GM23338 (cell line): ENCODE data around the gene RAB40B.

ENCODE experiments used
- CREB1 ChIP-seq: fragments of 250-450 bp; sonication (Bioruptor Pico); IDR thresholded peaks from 2 replicates; pipeline ENCODE4 v1.5.0; 2020; ENCODE audit warnings: low read depth, mild to moderate bottlenecking, moderate library complexity
- ETS1 ChIP-seq: IDR thresholded peaks from 2 replicates; pipeline ENCODE4 v1.6.1; 2016; ENCODE audit warnings: antibody characterized with exemption
- EZH2 ChIP-seq: fragments of 200-600 bp; sonication (generic); IDR thresholded peaks from one replicate; pipeline ENCODE4 v1.8.0; 2017; ENCODE audit warnings: antibody characterized with exemption, mild to moderate bottlenecking, low read depth; ENCODE audit not compliant: unreplicated experiment
- EZH2phosphoT487 ChIP-seq: fragments of 200-600 bp; sonication (generic); IDR thresholded peaks from one replicate; pipeline ENCODE4 v1.8.1; 2018; ENCODE audit warnings: antibody characterized with exemption; ENCODE audit not compliant: unreplicated experiment
- JUNB ChIP-seq: IDR thresholded peaks from one replicate; pipeline ENCODE4 v1.6.1; 2016; ENCODE audit warnings: antibody characterized with exemption; ENCODE audit not compliant: unreplicated experiment
- NANOG ChIP-seq: IDR thresholded peaks from 2 replicates; pipeline ENCODE4 v1.6.1; 2016; ENCODE audit warnings: antibody characterized with exemption, borderline replicate concordance
- POLR2AphosphoS5 ChIP-seq: IDR thresholded peaks from 2 replicates; pipeline ENCODE4 v1.6.1; 2016; ENCODE audit warnings: antibody characterized with exemption, low read depth
- STAT1 ChIP-seq: IDR thresholded peaks from one replicate; pipeline ENCODE4 v1.6.1; 2016; ENCODE audit warnings: antibody characterized with exemption; ENCODE audit not compliant: unreplicated experiment
- TF ChIP-seq, protein P1 (sequence below), 2 experiments: fragments of 200-600 bp in 1 of 2; sonication (generic) in 1 of 2; conservative IDR thresholded peaks; 2 replicates each; pipeline versions ENCODE4 v1.5.1 to v1.6.1; 2016 to 2017; ENCODE audit warnings: antibody characterized with exemption in 2 of 2, low read depth in 2 of 2, mild to moderate bottlenecking in 2 of 2, moderate library complexity in 1 of 2
- TF ChIP-seq, protein P2 (sequence below): IDR thresholded peaks from one replicate; pipeline ENCODE4 v1.6.1; 2018; ENCODE audit warnings: antibody characterized with exemption; ENCODE audit not compliant: unreplicated experiment

- TF ChIP-seq, protein P1, sequence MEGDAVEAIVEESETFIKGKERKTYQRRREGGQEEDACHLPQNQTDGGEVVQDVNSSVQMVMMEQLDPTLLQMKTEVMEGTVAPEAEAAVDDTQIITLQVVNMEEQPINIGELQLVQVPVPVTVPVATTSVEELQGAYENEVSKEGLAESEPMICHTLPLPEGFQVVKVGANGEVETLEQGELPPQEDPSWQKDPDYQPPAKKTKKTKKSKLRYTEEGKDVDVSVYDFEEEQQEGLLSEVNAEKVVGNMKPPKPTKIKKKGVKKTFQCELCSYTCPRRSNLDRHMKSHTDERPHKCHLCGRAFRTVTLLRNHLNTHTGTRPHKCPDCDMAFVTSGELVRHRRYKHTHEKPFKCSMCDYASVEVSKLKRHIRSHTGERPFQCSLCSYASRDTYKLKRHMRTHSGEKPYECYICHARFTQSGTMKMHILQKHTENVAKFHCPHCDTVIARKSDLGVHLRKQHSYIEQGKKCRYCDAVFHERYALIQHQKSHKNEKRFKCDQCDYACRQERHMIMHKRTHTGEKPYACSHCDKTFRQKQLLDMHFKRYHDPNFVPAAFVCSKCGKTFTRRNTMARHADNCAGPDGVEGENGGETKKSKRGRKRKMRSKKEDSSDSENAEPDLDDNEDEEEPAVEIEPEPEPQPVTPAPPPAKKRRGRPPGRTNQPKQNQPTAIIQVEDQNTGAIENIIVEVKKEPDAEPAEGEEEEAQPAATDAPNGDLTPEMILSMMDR (conservative IDR thresholded peaks at IDR 0.05; ENCODE audit: low read depth in 2 of 2), result no peak
- TF ChIP-seq POLR2AphosphoS5 (no peak), ETS1 (no peak), CREB1 (CRISPR knock-in tag) (no peak), EZH2 (no peak), EZH2phosphoT487 (no peak), STAT1 (no peak), JUNB (no peak), NANOG (no peak)
- TF ChIP-seq, protein P2, sequence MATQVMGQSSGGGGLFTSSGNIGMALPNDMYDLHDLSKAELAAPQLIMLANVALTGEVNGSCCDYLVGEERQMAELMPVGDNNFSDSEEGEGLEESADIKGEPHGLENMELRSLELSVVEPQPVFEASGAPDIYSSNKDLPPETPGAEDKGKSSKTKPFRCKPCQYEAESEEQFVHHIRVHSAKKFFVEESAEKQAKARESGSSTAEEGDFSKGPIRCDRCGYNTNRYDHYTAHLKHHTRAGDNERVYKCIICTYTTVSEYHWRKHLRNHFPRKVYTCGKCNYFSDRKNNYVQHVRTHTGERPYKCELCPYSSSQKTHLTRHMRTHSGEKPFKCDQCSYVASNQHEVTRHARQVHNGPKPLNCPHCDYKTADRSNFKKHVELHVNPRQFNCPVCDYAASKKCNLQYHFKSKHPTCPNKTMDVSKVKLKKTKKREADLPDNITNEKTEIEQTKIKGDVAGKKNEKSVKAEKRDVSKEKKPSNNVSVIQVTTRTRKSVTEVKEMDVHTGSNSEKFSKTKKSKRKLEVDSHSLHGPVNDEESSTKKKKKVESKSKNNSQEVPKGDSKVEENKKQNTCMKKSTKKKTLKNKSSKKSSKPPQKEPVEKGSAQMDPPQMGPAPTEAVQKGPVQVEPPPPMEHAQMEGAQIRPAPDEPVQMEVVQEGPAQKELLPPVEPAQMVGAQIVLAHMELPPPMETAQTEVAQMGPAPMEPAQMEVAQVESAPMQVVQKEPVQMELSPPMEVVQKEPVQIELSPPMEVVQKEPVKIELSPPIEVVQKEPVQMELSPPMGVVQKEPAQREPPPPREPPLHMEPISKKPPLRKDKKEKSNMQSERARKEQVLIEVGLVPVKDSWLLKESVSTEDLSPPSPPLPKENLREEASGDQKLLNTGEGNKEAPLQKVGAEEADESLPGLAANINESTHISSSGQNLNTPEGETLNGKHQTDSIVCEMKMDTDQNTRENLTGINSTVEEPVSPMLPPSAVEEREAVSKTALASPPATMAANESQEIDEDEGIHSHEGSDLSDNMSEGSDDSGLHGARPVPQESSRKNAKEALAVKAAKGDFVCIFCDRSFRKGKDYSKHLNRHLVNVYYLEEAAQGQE, result no peak
Observed at GRCh38 chr17:82616021-82616711, 82.3 kb downstream of the RAB40B start.
